GM12878 (cell line): ENCODE data around the gene HSD11B1. TPM values are rescaled to one million over a fixed set of nuclear protein-coding genes. Genes with fewer than 3 reads are reported as not detected.
A peak's percentile ranks its signal among the peaks of the same experiment; 100 is the strongest.

Experiments used
- BCL11A ChIP-seq: IDR thresholded peaks from 2 replicates; pipeline ENCODE4 v1.6.1; 2011; ENCODE audit warnings: low read depth, low read length
- BHLHE40 ChIP-seq, 2 experiments: fragments of 450-650 bp in 1 of 2; IDR thresholded peaks; 2 replicates each; pipeline ENCODE4 v1.6.1; 2011 to 2017; ENCODE audit warnings: low read depth in 2 of 2, borderline replicate concordance in 1 of 2, improper control_type of control experiment in 1 of 2, low read length in 1 of 2, mild to moderate bottlenecking in 1 of 2
- CBFB ChIP-seq: IDR thresholded peaks from 2 replicates; pipeline ENCODE4 v1.6.1; 2016; ENCODE audit warnings: antibody characterized with exemption, low read depth
- CBX5 ChIP-seq: sonication (generic); IDR thresholded peaks from 2 replicates; pipeline ENCODE4 v1.6.1; 2016; ENCODE audit warnings: low read depth, moderate library complexity, mild to moderate bottlenecking, inconsistent platforms
- CEBPB ChIP-seq, 2 experiments: fragments of 150-350 bp in 1 of 2; IDR thresholded peaks; 2 replicates each; pipeline ENCODE4 v1.6.1; 2012 to 2014; ENCODE audit warnings: low read depth in 2 of 2, low read length in 2 of 2, borderline replicate concordance in 1 of 2, inconsistent platforms in 1 of 2
- EGR1 ChIP-seq, 2 experiments: IDR thresholded peaks; 1 replicate in 1 of 2; 2 replicates in 1 of 2; pipeline ENCODE4 v1.6.1; 2011 to 2012; ENCODE audit warnings: low read depth in 2 of 2, low read length in 2 of 2, borderline replicate concordance in 1 of 2, mild to moderate bottlenecking in 1 of 2, moderate library complexity in 1 of 2
- EZH2 ChIP-seq: IDR thresholded peaks from 2 replicates; pipeline ENCODE4 v1.6.1; 2012; ENCODE audit warnings: low read depth, mild to moderate bottlenecking, control low read depth, inconsistent platforms, low read length, borderline replicate concordance; ENCODE audit not compliant: control insufficient read depth
- NFYB ChIP-seq: IDR thresholded peaks from 2 replicates; pipeline ENCODE4 v1.6.1; 2011; ENCODE audit warnings: low read depth, mild to moderate bottlenecking, low read length, improper control_type of control experiment, moderate library complexity; ENCODE audit not compliant: insufficient read depth
- POLR2A ChIP-seq: IDR thresholded peaks from 2 replicates; pipeline ENCODE4 v1.6.1; 2011; ENCODE audit warnings: low read depth, mild to moderate bottlenecking, low read length
- RAD51 ChIP-seq: fragments of 450-650 bp; IDR thresholded peaks from 2 replicates; pipeline ENCODE4 v1.6.1; 2016; ENCODE audit warnings: moderate library complexity, mild to moderate bottlenecking, inconsistent platforms
- SREBF2 ChIP-seq: IDR thresholded peaks from 2 replicates; pipeline ENCODE4 v1.6.1; 2012; ENCODE audit warnings: mild to moderate bottlenecking, low read length
- SRF ChIP-seq, 2 experiments: IDR thresholded peaks; 2 replicates each; pipeline ENCODE4 v1.6.1; 2011; ENCODE audit warnings: low read depth in 2 of 2, low read length in 2 of 2, mild to moderate bottlenecking in 1 of 2, moderate library complexity in 1 of 2
- STAT1 ChIP-seq: fragments of 450-650 bp; conservative IDR thresholded peaks from 2 replicates; pipeline ENCODE4 v1.6.1; 2014; ENCODE audit warnings: antibody characterized with exemption, mild to moderate bottlenecking
- SUPT20H ChIP-seq: IDR thresholded peaks from 2 replicates; pipeline ENCODE4 v1.6.1; 2011; ENCODE audit warnings: low read depth, mild to moderate bottlenecking, low read length, moderate library complexity, borderline replicate concordance; ENCODE audit not compliant: control insufficient read depth
- TCF7 ChIP-seq: IDR thresholded peaks from 2 replicates; pipeline ENCODE4 v1.6.1; 2014; ENCODE audit warnings: antibody characterized with exemption, borderline replicate concordance
- ZZZ3 ChIP-seq: IDR thresholded peaks from 2 replicates; pipeline ENCODE4 v1.6.1; 2011; ENCODE audit warnings: low read depth; ENCODE audit not compliant: control insufficient read depth, insufficient read length
- polyA plus RNA-seq, 11 experiments: library from polyadenylated mRNA; depleted of rRNA in 4 of 11; unstranded in 6 of 11; stranded (reverse) in 5 of 11; fragments of >200 nt; fragmentation: Nextera tagmentation in 4 of 11; fragmentation: Illumina TruSeq in 1 of 11; extraction: Ambion mirVana in 4 of 11; extraction: Trizol in 1 of 11; gene quantifications; 1 replicate in 1 of 11; 2 replicates in 10 of 11; pipeline versions ENCODE4 v1.2.1 to v1.2.3, GENCODE V29; 2011 to 2016; ENCODE audit warnings: inconsistent platforms in 2 of 11, missing spikeins in 2 of 11, low read depth in 1 of 11
- total RNA-seq, 4 experiments: library from RNA; depleted of rRNA in 3 of 4; stranded (reverse); fragments of >200 nt in 3 of 4; fragmentation: Illumina TruSeq in 1 of 4; extraction: Trizol in 1 of 4; gene quantifications; 2 replicates each; pipeline versions ENCODE4 v1.2.1 to v1.2.3, GENCODE V29; 2013 to 2021
- TF ChIP-seq, protein P1 (sequence below): fragments of 450-650 bp; formaldehyde crosslinking; IDR thresholded peaks from 2 replicates; pipeline ENCODE4 v1.4.0; 2020; ENCODE audit warnings: mild to moderate bottlenecking, moderate library complexity
- TF ChIP-seq, protein P2 (sequence below): fragments of 450-650 bp; IDR thresholded peaks from 2 replicates; pipeline ENCODE4 v1.6.1; 2017; ENCODE audit warnings: mild to moderate bottlenecking
- TF ChIP-seq, protein P3 (sequence below): IDR thresholded peaks from 2 replicates; pipeline ENCODE4 v1.6.1; 2012; ENCODE audit warnings: low read depth, low read length, improper control_type of control experiment
- TF ChIP-seq, protein P4 (sequence below): IDR thresholded peaks from 2 replicates; pipeline ENCODE4 v1.6.1; 2012; ENCODE audit warnings: improper control_type of control experiment, low read depth, low read length; ENCODE audit not compliant: insufficient replicate concordance

HSD11B1 gene
- total and polyA plus RNA-seq, 10 of the 15 experiments (the other 5 are each of a cell fraction or from before 2014, with no cell fraction given): 0.04 to 0.27 (median 0.15) TPM; not detected in 7

DNA sequence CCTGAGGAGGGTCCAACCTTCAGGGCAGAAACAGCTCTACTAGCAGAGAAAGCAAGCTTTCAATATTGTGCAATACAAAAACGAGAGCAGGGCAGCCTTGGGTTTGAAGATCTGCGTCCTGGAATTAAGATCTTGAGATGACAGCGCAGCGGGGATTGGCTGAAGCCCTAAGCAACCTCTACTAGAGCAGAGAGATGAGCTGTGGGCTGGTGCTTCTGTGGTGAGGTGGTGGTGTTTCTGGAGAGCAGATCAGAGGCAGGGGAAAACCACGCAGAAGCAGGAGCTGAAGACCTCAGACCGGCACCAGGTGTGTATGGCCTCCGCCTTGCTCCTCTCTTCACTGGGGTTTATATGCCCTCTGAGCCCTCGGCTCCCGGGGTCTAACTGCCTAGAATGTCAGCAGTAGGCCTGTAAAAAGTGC lies 63.7 kb downstream of the HSD11B1 start (continued):
- TF ChIP-seq, protein P1, sequence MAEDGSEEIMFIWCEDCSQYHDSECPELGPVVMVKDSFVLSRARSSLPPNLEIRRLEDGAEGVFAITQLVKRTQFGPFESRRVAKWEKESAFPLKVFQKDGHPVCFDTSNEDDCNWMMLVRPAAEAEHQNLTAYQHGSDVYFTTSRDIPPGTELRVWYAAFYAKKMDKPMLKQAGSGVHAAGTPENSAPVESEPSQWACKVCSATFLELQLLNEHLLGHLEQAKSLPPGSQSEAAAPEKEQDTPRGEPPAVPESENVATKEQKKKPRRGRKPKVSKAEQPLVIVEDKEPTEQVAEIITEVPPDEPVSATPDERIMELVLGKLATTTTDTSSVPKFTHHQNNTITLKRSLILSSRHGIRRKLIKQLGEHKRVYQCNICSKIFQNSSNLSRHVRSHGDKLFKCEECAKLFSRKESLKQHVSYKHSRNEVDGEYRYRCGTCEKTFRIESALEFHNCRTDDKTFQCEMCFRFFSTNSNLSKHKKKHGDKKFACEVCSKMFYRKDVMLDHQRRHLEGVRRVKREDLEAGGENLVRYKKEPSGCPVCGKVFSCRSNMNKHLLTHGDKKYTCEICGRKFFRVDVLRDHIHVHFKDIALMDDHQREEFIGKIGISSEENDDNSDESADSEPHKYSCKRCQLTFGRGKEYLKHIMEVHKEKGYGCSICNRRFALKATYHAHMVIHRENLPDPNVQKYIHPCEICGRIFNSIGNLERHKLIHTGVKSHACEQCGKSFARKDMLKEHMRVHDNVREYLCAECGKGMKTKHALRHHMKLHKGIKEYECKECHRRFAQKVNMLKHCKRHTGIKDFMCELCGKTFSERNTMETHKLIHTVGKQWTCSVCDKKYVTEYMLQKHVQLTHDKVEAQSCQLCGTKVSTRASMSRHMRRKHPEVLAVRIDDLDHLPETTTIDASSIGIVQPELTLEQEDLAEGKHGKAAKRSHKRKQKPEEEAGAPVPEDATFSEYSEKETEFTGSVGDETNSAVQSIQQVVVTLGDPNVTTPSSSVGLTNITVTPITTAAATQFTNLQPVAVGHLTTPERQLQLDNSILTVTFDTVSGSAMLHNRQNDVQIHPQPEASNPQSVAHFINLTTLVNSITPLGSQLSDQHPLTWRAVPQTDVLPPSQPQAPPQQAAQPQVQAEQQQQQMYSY (CRISPR knock-in tag): no peak
- peak; percentile 85 to 95 for TF ChIP-seq CEBPB (IDR thresholded peaks at IDR 0.05; ENCODE audit: borderline replicate concordance in 1 of 2, low read depth in 2 of 2, low read length in 2 of 2)
- TF ChIP-seq, protein P2, sequence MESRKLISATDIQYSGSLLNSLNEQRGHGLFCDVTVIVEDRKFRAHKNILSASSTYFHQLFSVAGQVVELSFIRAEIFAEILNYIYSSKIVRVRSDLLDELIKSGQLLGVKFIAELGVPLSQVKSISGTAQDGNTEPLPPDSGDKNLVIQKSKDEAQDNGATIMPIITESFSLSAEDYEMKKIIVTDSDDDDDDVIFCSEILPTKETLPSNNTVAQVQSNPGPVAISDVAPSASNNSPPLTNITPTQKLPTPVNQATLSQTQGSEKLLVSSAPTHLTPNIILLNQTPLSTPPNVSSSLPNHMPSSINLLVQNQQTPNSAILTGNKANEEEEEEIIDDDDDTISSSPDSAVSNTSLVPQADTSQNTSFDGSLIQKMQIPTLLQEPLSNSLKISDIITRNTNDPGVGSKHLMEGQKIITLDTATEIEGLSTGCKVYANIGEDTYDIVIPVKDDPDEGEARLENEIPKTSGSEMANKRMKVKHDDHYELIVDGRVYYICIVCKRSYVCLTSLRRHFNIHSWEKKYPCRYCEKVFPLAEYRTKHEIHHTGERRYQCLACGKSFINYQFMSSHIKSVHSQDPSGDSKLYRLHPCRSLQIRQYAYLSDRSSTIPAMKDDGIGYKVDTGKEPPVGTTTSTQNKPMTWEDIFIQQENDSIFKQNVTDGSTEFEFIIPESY: no peak
- TF ChIP-seq, protein P3, sequence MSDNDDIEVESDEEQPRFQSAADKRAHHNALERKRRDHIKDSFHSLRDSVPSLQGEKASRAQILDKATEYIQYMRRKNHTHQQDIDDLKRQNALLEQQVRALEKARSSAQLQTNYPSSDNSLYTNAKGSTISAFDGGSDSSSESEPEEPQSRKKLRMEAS: no peak
- TF ChIP-seq TCF7: peak; percentile 56; the same call in 1 of the 2 replicates
- TF ChIP-seq POLR2A: peak; percentile 81
- no peak for TF ChIP-seq RAD51
- TF ChIP-seq NFYB: peak; percentile 55
- no peak for TF ChIP-seq EZH2
- no peak for TF ChIP-seq STAT1
- TF ChIP-seq BHLHE40 (IDR thresholded peaks at IDR 0.05; ENCODE audit: borderline replicate concordance in 1 of 2, low read depth in 2 of 2, low read length in 1 of 2): peak; percentile 27 to 52; a peak in 1 of 4 replicates
- no peak for TF ChIP-seq SRF (IDR thresholded peaks at IDR 0.05; ENCODE audit: low read depth in 2 of 2, low read length in 2 of 2)
- no peak for TF ChIP-seq CBX5
- TF ChIP-seq, protein P4, sequence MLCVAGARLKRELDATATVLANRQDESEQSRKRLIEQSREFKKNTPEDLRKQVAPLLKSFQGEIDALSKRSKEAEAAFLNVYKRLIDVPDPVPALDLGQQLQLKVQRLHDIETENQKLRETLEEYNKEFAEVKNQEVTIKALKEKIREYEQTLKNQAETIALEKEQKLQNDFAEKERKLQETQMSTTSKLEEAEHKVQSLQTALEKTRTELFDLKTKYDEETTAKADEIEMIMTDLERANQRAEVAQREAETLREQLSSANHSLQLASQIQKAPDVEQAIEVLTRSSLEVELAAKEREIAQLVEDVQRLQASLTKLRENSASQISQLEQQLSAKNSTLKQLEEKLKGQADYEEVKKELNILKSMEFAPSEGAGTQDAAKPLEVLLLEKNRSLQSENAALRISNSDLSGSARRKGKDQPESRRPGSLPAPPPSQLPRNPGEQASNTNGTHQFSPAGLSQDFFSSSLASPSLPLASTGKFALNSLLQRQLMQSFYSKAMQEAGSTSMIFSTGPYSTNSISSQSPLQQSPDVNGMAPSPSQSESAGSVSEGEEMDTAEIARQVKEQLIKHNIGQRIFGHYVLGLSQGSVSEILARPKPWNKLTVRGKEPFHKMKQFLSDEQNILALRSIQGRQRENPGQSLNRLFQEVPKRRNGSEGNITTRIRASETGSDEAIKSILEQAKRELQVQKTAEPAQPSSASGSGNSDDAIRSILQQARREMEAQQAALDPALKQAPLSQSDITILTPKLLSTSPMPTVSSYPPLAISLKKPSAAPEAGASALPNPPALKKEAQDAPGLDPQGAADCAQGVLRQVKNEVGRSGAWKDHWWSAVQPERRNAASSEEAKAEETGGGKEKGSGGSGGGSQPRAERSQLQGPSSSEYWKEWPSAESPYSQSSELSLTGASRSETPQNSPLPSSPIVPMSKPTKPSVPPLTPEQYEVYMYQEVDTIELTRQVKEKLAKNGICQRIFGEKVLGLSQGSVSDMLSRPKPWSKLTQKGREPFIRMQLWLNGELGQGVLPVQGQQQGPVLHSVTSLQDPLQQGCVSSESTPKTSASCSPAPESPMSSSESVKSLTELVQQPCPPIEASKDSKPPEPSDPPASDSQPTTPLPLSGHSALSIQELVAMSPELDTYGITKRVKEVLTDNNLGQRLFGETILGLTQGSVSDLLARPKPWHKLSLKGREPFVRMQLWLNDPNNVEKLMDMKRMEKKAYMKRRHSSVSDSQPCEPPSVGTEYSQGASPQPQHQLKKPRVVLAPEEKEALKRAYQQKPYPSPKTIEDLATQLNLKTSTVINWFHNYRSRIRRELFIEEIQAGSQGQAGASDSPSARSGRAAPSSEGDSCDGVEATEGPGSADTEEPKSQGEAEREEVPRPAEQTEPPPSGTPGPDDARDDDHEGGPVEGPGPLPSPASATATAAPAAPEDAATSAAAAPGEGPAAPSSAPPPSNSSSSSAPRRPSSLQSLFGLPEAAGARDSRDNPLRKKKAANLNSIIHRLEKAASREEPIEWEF: no peak
- peak; percentile 31; the same call in 1 of the 2 replicates for TF ChIP-seq SREBF2
- TF ChIP-seq EGR1 (IDR thresholded peaks at IDR 0.05; ENCODE audit: borderline replicate concordance in 1 of 2, low read depth in 2 of 2, low read length in 2 of 2): no peak
- no peak for TF ChIP-seq ZZZ3
- TF ChIP-seq BCL11A: 0 out of 2 replicates have a peak, but pooled peaks have one; percentile 9
- no peak for TF ChIP-seq SUPT20H
- peak; percentile 79 for TF ChIP-seq CBFB
